Muscle of leg (tissue), 11 donors: ENCODE data around the gene SNAI1. TPM values are rescaled to one million over a fixed set of nuclear protein-coding genes. Genes with fewer than 3 reads are reported as not detected.
"Not testable (repeated sequence)": the region's sequence is repeated elsewhere in the genome, so short reads cannot be mapped to it uniquely, and the experiment has no call there.

ENCODE experiments used
- DNase-seq: peaks from one replicate; pipeline ENCODE4 v3.0.0; 2013
- H3K27ac ChIP-seq: one replicate; pipeline ENCODE4 v1.5.1; 2013; ENCODE audit warnings: mild to moderate bottlenecking, low read length, control low read depth
- H3K27me3 ChIP-seq: one replicate; pipeline ENCODE4 v1.6.1; 2013; ENCODE audit warnings: low read length; ENCODE audit not compliant: control insufficient read depth, insufficient read depth
- H3K36me3 ChIP-seq: one replicate; pipeline ENCODE4 v1.6.1; 2013; ENCODE audit warnings: low read length; ENCODE audit not compliant: control insufficient read depth, insufficient read depth
- H3K4me1 ChIP-seq: one replicate; pipeline ENCODE4 v1.6.1; 2013; ENCODE audit warnings: low read length; ENCODE audit not compliant: control insufficient read depth, insufficient read depth
- H3K4me3 ChIP-seq: one replicate; pipeline ENCODE4 v1.5.1; 2013; ENCODE audit warnings: low read length, control low read depth
- H3K9me3 ChIP-seq: replicated peaks from 2 replicates; pipeline ENCODE4 v1.6.1; 2013; ENCODE audit warnings: low read depth, low read length; ENCODE audit not compliant: control insufficient read depth
- WGBS: methylation state at CpG from one replicate; pipeline ENCODE4 v1.1.5; 2013; ENCODE audit warnings: missing lambda C conversion rate; ENCODE audit not compliant: insufficient coverage; 5-methylcytosine and 5-hydroxymethylcytosine counted together
- polyA plus RNA-seq, 8 donors: library from polyadenylated mRNA; unstranded; fragments of 120-200 nt; gene quantifications; one replicate each; pipeline versions ENCODE4 v1.2.1 to v1.2.3, GENCODE V29; 2013; ENCODE audit warnings: inconsistent platforms in 1 of 8, low replicate concordance in 1 of 8; ENCODE audit not compliant: insufficient read length in 8 of 8, insufficient read depth in 1 of 8
- total RNA-seq: library from RNA; stranded (reverse); fragments of 120-200 nt; gene quantifications from one replicate; pipeline ENCODE4 v1.2.4, GENCODE V29; 2013

The SNAI1 gene
- total and polyA plus RNA-seq, 9 donors = 3.8 to 14.4 (median 10.9) TPM

- H3K9me3 ChIP-seq = no peaks in the 10 kb centered on the region
- H3K4me3 ChIP-seq = no peak overlapping the region
- no peak for DNase-seq
- H3K27ac ChIP-seq = no peak overlapping the region
- H3K36me3 ChIP-seq = peaks cover 34% of the 10 kb centered on the region
- H3K4me1 ChIP-seq = no peaks in the 10 kb centered on the region
- H3K27me3 ChIP-seq = no peaks in the 10 kb centered on the region
- WGBS = 90% methylated on average over 2 of the region's 4 CpGs
Measured at GRCh38 chr20:49961413-49961812, 21.4 kb upstream of the SNAI1 start.

DNA sequence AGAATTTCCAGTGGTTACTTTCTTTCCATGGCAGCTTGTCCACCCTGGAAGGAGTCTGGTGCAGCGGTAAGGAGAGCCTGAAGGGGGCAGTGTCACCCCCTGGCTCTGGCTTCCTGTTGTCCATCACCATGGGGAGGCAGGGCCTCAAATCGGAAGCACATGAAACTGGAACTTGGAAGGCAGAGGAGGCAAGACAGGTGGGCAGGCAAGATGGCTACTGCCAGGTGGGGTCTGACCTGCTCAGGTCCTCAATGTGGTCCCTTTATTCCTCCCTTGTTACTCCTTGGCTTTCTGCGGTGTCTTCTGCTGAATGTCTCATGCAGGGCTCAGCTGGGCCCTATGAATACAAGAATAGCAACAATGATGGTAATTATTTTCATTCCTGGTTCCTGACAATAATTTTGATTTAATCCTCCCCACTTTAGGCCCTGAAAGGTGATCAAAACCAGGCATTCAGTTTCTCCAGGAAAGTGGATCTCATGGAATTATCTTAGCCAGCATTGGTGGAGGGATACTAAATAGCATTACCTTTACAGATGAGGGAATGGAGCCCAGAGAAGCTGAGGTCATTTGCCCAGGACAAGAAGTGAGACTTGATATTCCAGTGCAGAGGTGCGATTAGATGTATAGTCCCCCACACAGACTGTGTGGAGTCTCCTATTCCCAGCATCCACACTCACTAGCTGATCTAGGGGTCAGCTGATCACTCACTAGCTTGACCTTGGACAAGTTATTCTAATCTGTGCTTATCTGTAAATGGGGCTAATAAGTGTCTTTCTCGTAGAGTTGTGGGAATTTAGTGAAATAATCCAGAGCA lies 17.6 kb upstream of the SNAI1 start:
- Histone ChIP-seq H3K27me3 (no peaks in the 10 kb centered on the region), H3K9me3 (no peaks in the 10 kb centered on the region), H3K36me3 (peaks cover 9% of the 10 kb centered on the region), H3K4me1 (no peaks in the 10 kb centered on the region), H3K27ac (no peak overlapping the region), H3K4me3 (no peak overlapping the region)
- DNase-seq = no peak
- 10% methylated on average over 1 of the region's 5 CpGs for WGBS

- Histone ChIP-seq H3K27ac (no peak overlapping the region), H3K9me3 (no peaks in the 10 kb centered on the region), H3K4me1 (no peaks in the 10 kb centered on the region), H3K4me3 (no peak overlapping the region), H3K36me3 (peaks cover 9% of the 10 kb centered on the region), H3K27me3 (no peaks in the 10 kb centered on the region)
- DNase-seq = no peak
- 82% methylated on average over 7 of the region's 9 CpGs for WGBS
Measured at GRCh38 chr20:49965781-49966305, 16.9 kb upstream of the SNAI1 start.

- no peaks in the 10 kb centered on the region for H3K9me3 ChIP-seq
- DNase-seq = no peak
- no peaks in the 10 kb centered on the region for H3K4me1 ChIP-seq
- no peaks in the 10 kb centered on the region for H3K27me3 ChIP-seq
- no peak overlapping the region for H3K4me3 ChIP-seq
- 100% methylated on average over 2 of the region's 2 CpGs for WGBS
- peaks cover 9% of the 10 kb centered on the region for H3K36me3 ChIP-seq
- H3K27ac ChIP-seq = no peak overlapping the region
Measured at GRCh38 chr20:49966861-49967260, 15.9 kb upstream of the SNAI1 start.

GRCh38 chr20:49969234-49969633 lies 13.5 kb upstream of the SNAI1 start:
- no peak overlapping the region for H3K27ac ChIP-seq
- H3K4me1 ChIP-seq = peaks cover 2% of the 10 kb centered on the region
- H3K9me3 ChIP-seq = no peaks in the 10 kb centered on the region
- WGBS = 14% methylated on average over 1 of the region's 3 CpGs
- no peak for DNase-seq
- no peak overlapping the region for H3K4me3 ChIP-seq
- H3K36me3 ChIP-seq = peaks cover 9% of the 10 kb centered on the region
- no peaks in the 10 kb centered on the region for H3K27me3 ChIP-seq

GRCh38 chr20:49969946-49970345 lies 12.8 kb upstream of the SNAI1 start:
- peaks cover 6% of the 10 kb centered on the region for H3K36me3 ChIP-seq
- H3K27me3 ChIP-seq = no peaks in the 10 kb centered on the region
- 50% methylated on average over 4 of the region's 5 CpGs for WGBS
- no peak overlapping the region for H3K4me3 ChIP-seq
- peaks cover 3% of the 10 kb centered on the region for H3K4me1 ChIP-seq
- H3K27ac ChIP-seq = no peak overlapping the region
- H3K9me3 ChIP-seq = no peaks in the 10 kb centered on the region
- no peak for DNase-seq

DNA sequence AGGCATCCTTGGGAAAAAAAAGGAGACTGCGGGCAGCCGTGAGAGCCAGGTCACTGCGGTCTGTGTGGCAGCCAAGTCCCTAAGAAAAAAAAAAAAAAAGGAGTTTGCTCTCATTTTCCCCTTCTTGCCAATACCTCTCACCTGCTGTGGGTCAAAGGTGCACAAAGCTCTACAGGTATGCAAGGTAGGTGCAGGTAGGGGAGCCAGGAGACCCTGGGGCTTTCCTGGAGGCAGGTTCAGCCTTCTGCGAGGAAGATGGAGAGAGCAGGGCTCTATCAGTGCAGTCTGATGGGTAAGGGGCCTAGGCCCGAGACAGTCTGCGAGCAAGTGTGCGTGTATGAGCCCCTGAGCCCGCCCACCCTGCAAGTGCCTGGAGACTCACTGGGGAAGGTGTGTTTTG lies 12.3 kb upstream of the SNAI1 start:
- peaks cover under 1% of the 10 kb centered on the region for H3K36me3 ChIP-seq
- no peaks in the 10 kb centered on the region for H3K27me3 ChIP-seq
- no peak overlapping the region for H3K4me3 ChIP-seq
- WGBS = 72% methylated on average over 3 of the region's 8 CpGs
- peaks cover 3% of the 10 kb centered on the region for H3K4me1 ChIP-seq
- DNase-seq = no peak
- H3K27ac ChIP-seq = no peak overlapping the region
- no peaks in the 10 kb centered on the region for H3K9me3 ChIP-seq

DNA sequence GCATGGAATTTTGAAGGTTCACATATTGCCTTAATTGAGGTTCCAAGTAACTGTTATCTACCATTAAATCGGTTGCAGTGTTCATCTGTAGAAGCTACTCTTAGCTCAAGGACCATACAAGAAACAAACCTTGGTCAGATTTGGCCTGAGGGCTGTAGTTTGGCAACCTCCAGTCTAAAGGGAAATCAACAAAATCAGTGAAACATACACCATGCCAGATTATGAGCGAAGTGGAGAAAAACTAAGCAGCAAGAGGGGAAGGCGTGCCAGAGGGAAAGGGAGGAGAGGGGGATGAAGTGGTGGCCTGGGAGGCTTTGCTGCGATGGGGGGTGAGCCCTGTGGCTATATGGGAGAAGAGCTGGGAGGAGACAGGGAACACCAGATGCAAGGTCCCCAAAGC lies 8.8 kb upstream of the SNAI1 start:
- no peak overlapping the region for H3K4me3 ChIP-seq
- peaks cover 3% of the 10 kb centered on the region for H3K4me1 ChIP-seq
- H3K36me3 ChIP-seq = no peaks in the 10 kb centered on the region
- H3K27me3 ChIP-seq = no peaks in the 10 kb centered on the region
- peak; percentile 77 for DNase-seq
- WGBS = 33% methylated on average over 3 of the region's 4 CpGs
- no peaks in the 10 kb centered on the region for H3K9me3 ChIP-seq
- H3K27ac ChIP-seq = no peak overlapping the region

- H3K4me1 ChIP-seq = peaks cover 13% of the 10 kb centered on the region
- WGBS = no CpG with 5 or more reads among the region's 2 CpGs
- H3K9me3 ChIP-seq = no peaks in the 10 kb centered on the region
- no peak overlapping the region for H3K4me3 ChIP-seq
- H3K36me3 ChIP-seq = no peaks in the 10 kb centered on the region
- H3K27ac ChIP-seq = no peak overlapping the region
- DNase-seq = no peak
- H3K27me3 ChIP-seq = no peaks in the 10 kb centered on the region
Measured at GRCh38 chr20:49976542-49976941, 6.2 kb upstream of the SNAI1 start.

DNA sequence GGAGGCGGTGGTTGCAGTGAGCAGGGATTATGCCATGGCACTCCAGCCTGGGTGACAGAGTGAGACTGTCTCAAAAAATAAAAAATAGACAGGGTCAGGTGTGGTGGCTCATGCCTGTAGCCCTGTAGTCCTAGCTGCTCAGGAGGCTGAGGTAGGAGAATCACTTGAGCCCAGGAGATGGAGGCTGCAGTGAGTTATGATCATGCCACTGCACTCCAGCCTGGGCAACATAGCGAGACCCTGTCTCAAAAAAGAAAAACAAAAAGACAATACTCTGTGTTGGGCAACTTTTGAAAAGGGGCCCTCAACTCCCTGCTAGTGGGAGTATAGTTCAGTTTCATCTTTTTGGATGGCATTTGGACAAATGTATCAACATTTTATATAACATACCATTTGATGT lies 5.0 kb upstream of the SNAI1 start:
- not testable (repeated sequence) for H3K27me3 ChIP-seq, DNase-seq, H3K36me3 ChIP-seq, H3K9me3 ChIP-seq, H3K27ac ChIP-seq, H3K4me3 ChIP-seq
- H3K4me1 ChIP-seq = peaks cover 22% of the 10 kb centered on the region
- 100% methylated on average over 2 of the region's 2 CpGs for WGBS
